ENCODE measurements around the gene ADD1.

Gene ADD1

DNA sequence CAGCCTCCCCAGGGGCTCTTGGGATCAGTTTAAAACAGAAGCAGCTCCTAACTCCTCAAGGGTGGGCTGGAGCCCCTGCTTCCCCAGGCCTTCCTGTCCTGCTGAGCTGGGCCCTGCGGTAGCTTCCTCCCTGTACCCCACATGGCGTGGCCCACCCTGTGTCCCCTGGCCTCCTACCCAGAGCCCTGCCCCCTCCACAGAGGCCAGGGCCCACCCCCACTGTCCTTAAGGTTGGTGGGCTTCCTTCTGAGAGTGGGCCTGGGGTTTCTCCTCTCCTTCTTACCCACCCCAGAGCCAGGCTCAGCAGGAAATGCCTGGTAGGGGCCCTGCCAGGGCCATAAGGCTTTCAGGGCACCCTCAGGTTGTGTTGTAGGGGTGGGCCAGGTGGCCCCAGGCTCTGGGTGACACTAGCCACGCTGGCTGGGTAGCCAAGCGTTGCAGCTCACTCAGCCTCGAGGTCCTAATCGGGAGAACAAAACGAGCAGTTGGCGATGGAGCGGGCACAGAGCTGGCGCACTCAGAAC is 39.1 kb upstream of the ADD1 start:
- DNase-seq (ENCODE audit: low read depth), result no peak
- H3K4me3 ChIP-seq (ENCODE audit: low read depth, low read length), result no peak overlapping the region

- H3K4me3 ChIP-seq (ENCODE audit: low read depth, low read length), result no peak overlapping the region
- no peak for DNase-seq (ENCODE audit: low read depth)
Measured at GRCh38 chr4:2804973-2805501, 38.6 kb upstream of the ADD1 start.

DNA sequence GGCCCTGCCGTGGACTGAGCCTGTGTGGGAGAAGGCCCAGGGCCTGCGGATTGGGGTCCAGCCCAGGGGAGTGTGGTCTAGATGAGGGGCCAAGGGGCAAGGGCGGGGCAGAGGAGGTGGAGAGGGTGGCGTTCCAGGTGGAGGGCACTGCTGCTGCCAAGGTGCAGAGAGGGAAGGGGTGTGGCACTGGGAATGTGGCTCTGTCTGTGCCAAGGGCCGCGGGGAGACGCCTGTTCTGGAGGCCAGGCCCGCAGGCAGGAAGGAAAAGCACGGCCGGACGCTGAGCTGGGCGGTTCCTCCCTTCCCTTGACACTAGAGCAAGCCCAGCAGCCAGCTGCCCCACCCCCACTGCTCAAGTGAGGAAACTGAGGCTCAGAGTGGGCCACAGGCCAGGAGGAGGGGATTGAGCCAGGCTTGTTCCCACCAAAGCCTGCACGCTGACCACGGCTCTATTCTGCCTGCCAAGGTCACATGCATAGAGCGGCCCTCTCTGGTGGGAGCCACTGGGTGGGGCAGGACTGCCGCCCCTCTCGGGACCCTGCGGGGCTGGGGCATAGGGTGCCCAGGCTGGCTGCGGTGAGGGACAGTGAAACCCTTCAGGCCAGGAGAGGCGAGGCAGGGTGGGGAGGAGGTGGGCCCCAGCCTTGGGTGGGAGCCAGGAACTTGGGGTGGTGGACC is 37.8 kb upstream of the ADD1 start:
- no peak for DNase-seq (ENCODE audit: low read depth)
- H3K4me3 ChIP-seq (ENCODE audit: low read depth, low read length), result no peak overlapping the region

DNA sequence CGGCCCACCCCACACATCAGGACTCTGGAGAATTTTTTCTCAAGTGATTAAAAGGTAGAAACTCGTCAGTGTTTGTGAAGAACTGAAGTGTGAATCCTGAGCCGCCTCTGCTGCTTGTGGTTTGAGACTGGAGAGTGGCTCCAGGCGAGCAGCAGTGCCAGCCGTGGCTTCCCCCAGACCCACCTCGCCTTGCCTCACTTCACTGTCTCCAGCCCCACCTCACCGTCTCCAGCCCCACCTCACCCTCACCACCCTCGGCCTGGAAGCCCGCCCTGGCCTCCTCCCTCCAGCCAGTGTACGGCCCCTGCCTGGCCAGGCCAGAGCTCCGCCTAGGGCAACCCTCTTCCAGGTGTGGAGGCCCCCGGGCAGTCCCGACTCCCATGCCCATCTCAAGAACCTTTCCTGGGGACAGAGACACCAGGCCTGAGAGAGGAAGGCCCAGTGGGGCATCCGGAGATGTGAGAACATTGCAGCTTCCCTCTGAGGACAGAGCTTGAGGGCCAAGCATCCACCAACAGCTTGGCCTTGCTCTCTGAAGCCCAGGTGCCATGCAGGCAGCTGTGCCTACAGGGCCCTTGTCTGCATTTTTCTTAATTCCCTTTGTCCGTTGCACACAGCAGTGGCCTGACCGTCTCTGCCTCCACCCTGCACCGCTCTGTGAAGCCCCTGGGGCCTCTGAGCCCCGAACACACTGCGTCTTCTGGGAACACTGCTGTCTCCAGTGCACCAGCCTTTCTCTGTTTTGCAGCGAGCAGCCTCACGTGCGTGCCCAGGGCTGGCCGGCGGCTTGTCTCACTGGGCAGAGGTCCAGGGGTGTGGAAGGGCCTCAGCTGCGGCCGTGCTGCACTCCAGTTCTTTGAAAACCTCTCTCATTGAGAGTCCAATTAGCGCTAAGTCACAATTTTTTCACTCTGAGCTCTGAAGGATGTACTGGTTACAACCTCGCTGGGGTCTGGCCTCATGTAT is 37.0 kb upstream of the ADD1 start:
- DNase-seq (ENCODE audit: low read depth), result no peak
- H3K4me3 ChIP-seq (ENCODE audit: low read depth, low read length), result no peak overlapping the region

GRCh38 chr4:2807571-2807970 is 36.1 kb upstream of the ADD1 start:
- H3K4me3 ChIP-seq (ENCODE audit: low read depth, low read length), result no peak overlapping the region
- no peak for DNase-seq (ENCODE audit: low read depth)

DNA sequence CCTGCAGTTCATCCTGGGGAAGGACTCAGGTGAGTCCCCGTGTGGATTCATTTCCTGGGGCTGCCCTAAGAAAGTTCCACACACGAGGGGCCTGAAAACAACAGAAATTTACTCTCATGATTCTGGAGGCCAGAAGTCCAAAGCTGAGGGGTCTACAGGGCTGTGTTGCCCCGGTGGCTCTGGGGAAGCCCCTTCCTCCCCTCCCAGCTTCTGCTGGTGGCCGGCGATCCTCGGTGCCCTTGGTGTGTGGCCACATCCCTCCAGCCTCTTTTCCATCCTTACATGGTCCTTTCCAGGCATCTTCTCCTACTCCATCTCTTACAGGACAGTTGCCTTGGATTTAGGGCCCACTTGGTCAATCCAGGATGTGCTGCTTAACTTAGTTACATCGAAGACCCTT is 35.6 kb upstream of the ADD1 start:
- H3K4me3 ChIP-seq (ENCODE audit: low read depth, low read length), result no peak overlapping the region
- no peak for DNase-seq (ENCODE audit: low read depth)

- no peak overlapping the region for H3K4me3 ChIP-seq (ENCODE audit: low read depth, low read length)
- no peak for DNase-seq (ENCODE audit: low read depth)
Measured at GRCh38 chr4:2809610-2810180, 33.9 kb upstream of the ADD1 start.

DNA sequence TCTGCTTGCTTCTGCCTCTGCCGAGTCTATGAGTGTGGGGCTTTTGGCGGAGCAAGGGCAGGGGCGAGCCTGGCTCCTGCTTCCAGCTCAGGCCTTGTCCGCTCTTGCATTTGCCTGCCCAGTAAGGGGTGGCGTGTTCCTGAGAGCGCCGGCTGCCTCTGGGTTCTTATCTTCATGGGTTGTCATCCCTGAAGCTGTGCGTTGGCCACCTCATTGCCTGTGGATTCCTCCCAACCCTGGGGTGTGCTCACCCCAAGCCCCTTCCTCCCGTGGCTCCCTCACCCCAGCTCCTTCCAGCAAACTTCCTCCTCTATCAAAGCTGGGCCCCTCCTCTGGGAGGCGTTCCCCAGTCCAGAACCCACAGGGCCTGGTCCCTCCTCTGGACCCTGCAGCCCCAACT is 33.3 kb upstream of the ADD1 start:
- H3K4me3 ChIP-seq (ENCODE audit: low read depth, low read length), result no peak overlapping the region
- no peak for DNase-seq (ENCODE audit: low read depth)

GRCh38 chr4:2811830-2812611 is 31.6 kb upstream of the ADD1 start:
- no peak for DNase-seq (ENCODE audit: low read depth)
- H3K4me3 ChIP-seq (ENCODE audit: low read depth, low read length), result peak overlapping the region; percentile 35

DNA sequence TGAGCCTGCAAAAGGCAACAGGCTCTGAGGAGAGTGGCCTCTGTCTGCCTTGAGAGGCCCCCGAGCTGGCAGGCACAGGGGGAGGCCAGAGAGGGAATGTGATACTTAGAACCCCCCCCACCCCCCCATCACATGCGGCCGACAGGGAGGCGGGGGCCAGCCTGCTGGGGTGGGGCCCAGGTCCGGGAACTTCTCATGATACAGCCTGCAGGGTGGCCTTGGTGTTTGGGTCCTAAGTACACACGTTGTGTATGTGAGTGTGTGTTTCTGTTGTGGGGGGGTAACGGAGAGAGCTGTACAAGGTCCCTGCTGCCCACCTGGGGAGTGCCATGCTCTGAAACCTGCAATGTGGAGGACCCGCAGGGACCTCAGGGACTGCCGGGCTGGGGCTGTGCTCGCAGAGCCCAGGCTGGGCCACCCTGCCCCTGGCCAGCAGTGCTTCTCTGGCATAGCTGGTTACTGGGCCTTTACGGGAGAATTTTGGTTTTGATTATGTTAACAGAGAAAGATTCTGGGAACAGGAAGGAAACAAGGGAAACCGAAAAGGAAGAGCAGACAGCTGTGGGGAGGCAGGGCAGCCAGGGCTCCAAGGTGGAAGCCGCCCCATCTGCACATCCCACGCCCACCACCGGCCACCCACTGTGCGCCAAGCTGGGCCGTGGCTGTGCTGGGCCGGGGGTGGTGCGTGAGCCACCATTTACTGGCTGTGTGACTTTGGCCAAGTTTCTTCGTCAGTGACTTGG is 30.9 kb upstream of the ADD1 start:
- no peak for DNase-seq (ENCODE audit: low read depth)
- H3K4me3 ChIP-seq (ENCODE audit: low read depth, low read length), result peak overlapping the region; percentile 35

GRCh38 chr4:2813446-2814405 is 29.9 kb upstream of the ADD1 start:
- no peak overlapping the region for H3K4me3 ChIP-seq (ENCODE audit: low read depth, low read length)

DNA sequence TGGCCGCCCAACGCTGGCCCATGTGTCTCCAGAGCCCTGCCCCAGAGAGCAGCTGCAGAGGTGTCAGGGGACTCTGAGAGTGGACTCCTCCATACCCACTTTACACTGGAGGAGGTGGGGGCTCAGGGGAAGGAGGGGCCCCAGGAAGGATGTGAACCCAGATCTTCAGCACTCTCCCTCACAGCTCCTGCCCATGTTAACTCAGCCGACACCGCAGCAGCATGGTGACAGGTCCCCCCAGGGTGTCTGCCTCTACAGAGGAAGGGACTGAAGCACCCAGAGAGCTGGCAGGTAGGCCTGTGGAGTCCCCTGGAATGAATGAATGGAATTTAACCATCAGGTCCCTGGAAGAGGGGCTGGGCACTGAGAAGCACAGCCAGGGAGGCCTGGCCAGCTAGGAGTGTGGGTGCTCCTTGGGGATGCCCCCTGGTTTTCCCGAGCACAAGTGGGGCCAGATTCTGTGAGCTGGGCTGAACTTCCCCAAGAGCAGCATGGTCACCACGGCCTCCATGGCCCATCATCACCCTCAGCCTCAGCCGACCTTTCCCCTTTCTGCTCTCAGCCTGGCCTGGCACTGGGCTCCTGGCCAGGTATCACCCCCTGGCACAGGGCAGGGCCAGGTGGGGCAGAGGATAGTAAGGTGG is 28.9 kb upstream of the ADD1 start:
- no peak for DNase-seq (ENCODE audit: low read depth)
- no peak overlapping the region for H3K4me3 ChIP-seq (ENCODE audit: low read depth, low read length)

More at GRCh38 chr4:2813446-2814405, 29.9 kb upstream of the ADD1 start:
- DNase-seq (ENCODE audit: low read depth), result no peak

DNA sequence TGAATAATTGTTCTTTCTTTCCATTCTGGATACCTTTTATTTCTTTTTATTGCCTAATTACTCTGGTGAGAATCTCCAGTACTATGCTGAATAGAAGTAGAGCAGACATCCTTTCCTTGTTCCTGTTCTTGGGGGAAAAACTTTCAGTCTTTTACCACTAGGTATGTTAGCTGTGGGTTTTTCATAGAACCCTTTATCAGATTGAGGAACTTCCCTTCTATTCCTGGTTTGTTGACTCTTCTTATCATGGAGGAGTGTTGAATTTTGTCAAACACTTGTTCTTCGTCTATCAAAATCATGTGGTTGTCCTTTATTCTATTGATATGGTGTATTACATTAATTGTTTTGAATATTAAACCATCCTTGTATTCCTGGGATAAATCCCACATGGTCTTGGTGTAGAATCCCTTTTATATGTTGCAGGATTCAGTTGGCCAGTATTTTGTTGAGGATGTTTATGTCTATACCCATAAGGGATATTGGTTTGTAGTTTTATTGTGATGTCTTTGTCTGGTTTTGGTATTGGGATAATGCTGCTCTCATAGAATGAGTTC is 27.2 kb upstream of the ADD1 start:
- no peak overlapping the region for H3K4me3 ChIP-seq (ENCODE audit: low read depth, low read length)
- no peak for DNase-seq (ENCODE audit: low read depth)

GRCh38 chr4:2817137-2817536 is 26.5 kb upstream of the ADD1 start:
- DNase-seq (ENCODE audit: low read depth), result no peak
- no peak overlapping the region for H3K4me3 ChIP-seq (ENCODE audit: low read depth, low read length)

DNA sequence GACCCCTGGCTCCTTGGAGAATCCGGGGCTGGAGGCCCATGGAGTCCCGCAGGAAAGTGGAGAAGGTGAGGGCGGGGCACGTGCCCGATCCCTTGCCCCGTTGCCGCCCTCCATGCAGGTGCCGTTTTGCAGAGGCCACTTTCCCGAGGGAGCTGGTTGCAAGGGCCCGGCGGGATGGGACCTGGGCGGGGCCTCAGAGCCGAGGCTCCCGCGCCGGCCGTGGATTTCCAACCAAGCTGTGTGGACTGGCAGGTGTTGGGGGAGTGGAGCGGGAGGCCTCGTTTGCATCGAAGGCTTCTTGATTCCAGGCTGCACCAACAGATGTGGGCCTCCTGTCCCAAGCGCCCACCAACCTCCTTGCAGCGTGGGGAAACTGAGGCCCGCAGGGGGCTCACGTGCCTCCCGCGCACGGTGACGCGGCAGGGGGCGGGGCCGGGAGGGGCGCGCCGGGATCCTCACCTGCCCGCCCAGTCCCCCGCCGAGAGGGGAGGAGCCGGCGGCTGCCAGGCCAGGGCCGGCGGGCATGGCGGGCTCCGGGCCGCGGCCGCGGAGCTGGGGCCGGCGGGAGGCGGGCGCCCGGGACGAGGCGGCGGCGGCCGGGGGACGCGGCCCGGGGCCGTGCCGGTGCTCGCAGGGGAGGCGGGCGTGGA is 25.8 kb upstream of the ADD1 start:
- DNase-seq (ENCODE audit: low read depth), result no peak
- peak overlapping the region; percentile 55 for H3K4me3 ChIP-seq (ENCODE audit: low read depth, low read length)

GRCh38 chr4:2818351-2818939 is 25.2 kb upstream of the ADD1 start:
- no peak for DNase-seq (ENCODE audit: low read depth)
- H3K4me3 ChIP-seq (ENCODE audit: low read depth, low read length), result peak overlapping the region; percentile 55
